GM12873 (cell line): Measurements from ENCODE around the gene POLE.

Experiments used
- CTCF ChIP-seq: IDR thresholded peaks from 2 replicates; pipeline ENCODE4 v1.5.1; 2012; ENCODE audit warnings: low read depth, mild to moderate bottlenecking, moderate library complexity, low read length, control low read depth; ENCODE audit not compliant: insufficient read depth; ENCODE audit errors: missing control alignments

POLE gene

GRCh38 chr12:132658149-132658894 is 28.8 kb downstream of the POLE start:
- no peak for TF ChIP-seq CTCF

GRCh38 chr12:132657004-132657727 is 30.0 kb downstream of the POLE start:
- TF ChIP-seq CTCF, result no peak

GRCh38 chr12:132653567-132654290 is 33.4 kb downstream of the POLE start:
- no peak for TF ChIP-seq CTCF

DNA sequence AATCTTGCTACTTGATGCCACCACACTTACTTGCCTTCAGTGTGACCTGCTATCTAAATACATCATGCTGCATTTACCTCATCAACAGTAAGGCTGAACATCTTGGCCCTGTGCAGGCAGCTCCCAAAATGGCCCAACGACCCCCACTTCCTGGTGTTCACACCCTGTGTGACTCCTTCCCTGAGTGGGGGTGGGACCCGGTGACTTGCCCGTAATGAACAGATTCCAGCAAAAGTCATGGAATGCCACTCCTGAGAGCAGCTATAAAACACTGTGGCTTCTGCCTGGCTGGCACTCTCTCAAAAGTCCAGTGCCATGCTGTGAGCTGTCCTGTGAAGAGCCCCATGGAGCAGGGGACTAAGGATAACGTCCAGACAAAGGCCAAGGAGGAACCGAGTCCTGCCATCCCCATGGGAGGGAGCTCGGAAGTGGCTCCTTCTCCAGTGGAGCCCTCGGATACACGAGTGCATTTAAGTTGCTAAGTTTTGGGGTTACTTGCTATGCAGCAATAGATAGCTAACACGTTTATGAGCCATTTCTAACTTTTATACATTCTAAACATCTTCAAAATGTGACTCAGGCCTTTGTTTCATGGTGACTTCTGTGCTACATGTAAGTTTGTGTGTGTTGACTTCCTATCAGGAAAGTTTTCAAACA is 35.6 kb downstream of the POLE start:
- TF ChIP-seq CTCF, result no peak

DNA sequence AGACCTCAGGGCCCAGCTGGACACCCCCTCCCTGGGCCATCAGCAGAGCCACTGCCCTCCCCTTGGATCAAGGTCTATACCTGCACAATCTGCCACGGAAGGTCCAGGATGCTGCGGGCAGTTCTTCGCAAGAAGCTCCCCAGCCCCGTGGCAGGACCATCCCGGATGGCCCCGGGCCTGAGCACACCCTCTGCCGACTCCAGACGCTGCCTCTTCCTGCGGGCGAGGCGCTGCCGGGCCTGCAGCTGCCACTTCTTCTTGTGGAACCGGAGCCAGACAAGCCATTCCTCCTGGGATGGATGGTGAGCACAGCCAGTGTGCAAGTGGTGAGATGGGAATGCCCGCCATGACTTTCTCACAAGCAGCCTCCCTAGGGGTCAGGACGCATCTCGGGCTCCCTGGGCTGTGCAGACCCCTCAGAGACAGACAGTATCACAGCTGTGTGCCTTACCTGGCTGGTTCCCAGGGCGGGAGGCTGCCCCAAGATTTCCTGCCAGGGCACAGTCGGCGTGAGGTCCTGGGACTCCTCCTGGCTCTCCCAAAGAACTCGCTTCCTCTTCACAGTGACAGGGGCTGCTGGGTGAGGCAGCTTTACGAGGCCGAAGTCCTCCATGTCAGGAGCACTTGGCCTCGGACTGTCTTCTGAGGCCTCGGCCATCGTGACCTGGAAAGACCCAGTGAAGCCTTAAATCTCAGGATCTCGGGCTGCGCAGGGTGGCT is 37.8 kb downstream of the POLE start:
- no peak for TF ChIP-seq CTCF

DNA sequence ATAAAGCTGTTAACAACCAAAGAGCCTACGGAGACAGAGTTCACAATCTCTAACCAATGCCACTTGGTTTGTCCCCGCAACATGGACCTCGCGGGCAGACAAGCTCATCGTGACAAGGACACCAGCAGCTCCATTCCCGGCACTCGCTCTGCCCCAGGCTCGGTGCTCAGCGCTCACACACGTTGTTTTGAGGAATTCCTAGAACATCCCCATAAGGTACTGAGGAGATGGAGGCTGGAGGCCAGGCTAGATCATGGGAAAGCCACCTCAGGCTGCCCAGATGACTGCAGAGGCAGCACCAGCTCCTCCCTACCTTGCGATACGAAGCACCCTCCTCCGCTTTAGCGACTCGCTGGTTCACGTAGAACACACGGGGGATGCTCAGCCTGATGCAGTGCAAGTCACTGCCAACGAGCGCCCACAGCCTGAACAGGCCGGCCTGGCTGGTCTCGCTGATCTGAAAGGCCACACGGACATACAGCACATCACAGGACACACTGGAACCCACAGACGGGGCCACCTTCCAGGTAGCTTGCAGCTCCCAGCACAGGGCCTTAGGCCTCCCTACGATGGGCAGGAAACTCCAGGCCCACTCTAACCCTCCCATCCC is 38.4 kb downstream of the POLE start:
- TF ChIP-seq CTCF, result no peak
